GM18520 (cell line): Measurements from ENCODE around the gene AMFR.
"Not testable (repeated sequence)": the region's sequence is repeated elsewhere in the genome, so short reads cannot be mapped to it uniquely, and the experiment has no call there.

Experiments used
- ATAC-seq: cut with Tn5 transposase; IDR thresholded peaks from one replicate; pipeline ENCODE4 v1.9.1; 2021; ENCODE audit not compliant: unreplicated experiment

AMFR gene

GRCh38 chr16:56396724-56397123 lies 28.6 kb downstream of the AMFR start:
- not testable (repeated sequence) for ATAC-seq

- no peak for ATAC-seq
Measured at GRCh38 chr16:56389554-56389953, 35.8 kb downstream of the AMFR start.

GRCh38 chr16:56388209-56388608 lies 37.1 kb downstream of the AMFR start:
- no peak for ATAC-seq

GRCh38 chr16:56387396-56387795 lies 37.9 kb downstream of the AMFR start:
- ATAC-seq: no peak

GRCh38 chr16:56384074-56384721 lies 41.1 kb downstream of the AMFR start:
- no peak for ATAC-seq

GRCh38 chr16:56382901-56383355 lies 42.4 kb downstream of the AMFR start:
- ATAC-seq: no peak

GRCh38 chr16:56382459-56382858 lies 42.9 kb downstream of the AMFR start:
- ATAC-seq: no peak

GRCh38 chr16:56380778-56381485 lies 44.4 kb downstream of the AMFR start:
- not testable (repeated sequence) for ATAC-seq

GRCh38 chr16:56379044-56379443 lies 46.3 kb downstream of the AMFR start:
- not testable (repeated sequence) for ATAC-seq

- not testable (repeated sequence) for ATAC-seq
Measured at GRCh38 chr16:56375792-56376191, 49.6 kb downstream of the AMFR start.

GRCh38 chr16:56373003-56373402 lies 52.3 kb downstream of the AMFR start:
- no peak for ATAC-seq

GRCh38 chr16:56372013-56372634 lies 53.2 kb downstream of the AMFR start:
- ATAC-seq: no peak

- no peak for ATAC-seq
Measured at GRCh38 chr16:56371660-56371937, 53.7 kb downstream of the AMFR start.

GRCh38 chr16:56370875-56371659 lies 54.3 kb downstream of the AMFR start:
- ATAC-seq: no peak

GRCh38 chr16:56370185-56370874 lies 55.0 kb downstream of the AMFR start:
- ATAC-seq: no peak

- no peak for ATAC-seq
Measured at GRCh38 chr16:56369202-56369601, 56.1 kb downstream of the AMFR start.

GRCh38 chr16:56368545-56368944 lies 56.8 kb downstream of the AMFR start:
- ATAC-seq: no peak

- ATAC-seq: no peak
Measured at GRCh38 chr16:56367764-56368163, 57.6 kb downstream of the AMFR start.

GRCh38 chr16:56366945-56367344 lies 58.4 kb downstream of the AMFR start:
- no peak for ATAC-seq

- ATAC-seq: no peak
Measured at GRCh38 chr16:56365552-56365951, 59.8 kb downstream of the AMFR start.

- no peak for ATAC-seq
Measured at GRCh38 chr16:56364865-56365264, 60.5 kb downstream of the AMFR start.
